HPDE6-E6E7 (cell line): ENCODE data around the gene ELK4.

Source experiments
- DNase-seq: peaks from one replicate; pipeline ENCODE4 v3.0.0; 2011; ENCODE audit warnings: missing footprints; ENCODE audit errors: extremely low spot score

Gene ELK4, protein sequence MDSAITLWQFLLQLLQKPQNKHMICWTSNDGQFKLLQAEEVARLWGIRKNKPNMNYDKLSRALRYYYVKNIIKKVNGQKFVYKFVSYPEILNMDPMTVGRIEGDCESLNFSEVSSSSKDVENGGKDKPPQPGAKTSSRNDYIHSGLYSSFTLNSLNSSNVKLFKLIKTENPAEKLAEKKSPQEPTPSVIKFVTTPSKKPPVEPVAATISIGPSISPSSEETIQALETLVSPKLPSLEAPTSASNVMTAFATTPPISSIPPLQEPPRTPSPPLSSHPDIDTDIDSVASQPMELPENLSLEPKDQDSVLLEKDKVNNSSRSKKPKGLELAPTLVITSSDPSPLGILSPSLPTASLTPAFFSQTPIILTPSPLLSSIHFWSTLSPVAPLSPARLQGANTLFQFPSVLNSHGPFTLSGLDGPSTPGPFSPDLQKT

DNA sequence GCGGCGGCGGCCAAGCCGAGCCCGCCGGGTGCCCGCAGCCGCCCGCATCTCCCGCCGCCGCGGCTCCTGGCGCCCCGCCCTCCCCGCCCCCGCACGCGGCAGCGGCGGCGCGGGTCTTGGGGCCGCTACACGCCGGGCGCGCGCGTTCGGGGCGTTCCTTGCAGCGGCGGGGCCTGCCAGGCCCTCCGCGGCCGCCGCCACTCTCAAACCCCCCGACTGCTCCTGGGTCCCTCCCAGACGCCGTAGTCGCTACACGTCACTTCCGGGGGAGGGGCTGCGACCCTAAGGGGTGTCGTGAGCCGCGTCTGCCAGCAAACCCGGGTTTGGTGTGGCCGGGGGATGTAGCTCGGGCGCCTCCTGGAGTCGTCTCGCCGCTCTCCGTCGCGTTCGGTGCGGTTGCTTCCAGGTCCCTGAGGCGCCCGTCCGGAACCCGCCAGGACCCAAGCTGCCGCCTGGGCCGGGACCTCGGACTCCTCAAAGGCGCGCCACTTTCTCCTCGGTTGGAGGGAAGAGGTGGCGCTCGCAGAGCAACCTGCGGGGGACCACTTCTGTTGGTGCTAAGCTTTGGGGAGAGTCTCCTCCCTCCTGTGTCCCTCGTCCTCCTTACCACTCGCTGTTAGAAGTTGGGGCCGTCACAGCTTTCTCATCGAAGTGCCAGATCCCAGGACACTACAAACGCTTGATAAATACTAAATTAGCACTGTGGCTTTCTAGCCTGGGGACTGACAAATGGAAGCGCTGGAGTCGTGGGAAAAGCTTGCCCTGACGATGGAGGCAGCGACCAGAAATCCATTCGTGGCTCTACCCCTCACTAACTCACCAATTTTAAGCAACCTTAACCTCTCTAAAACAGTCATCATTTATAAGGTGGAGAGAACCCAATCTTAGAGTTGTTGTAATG, at the start of gene ELK4:
Gene ELK4 (minus strand): TSS at position 244 of the 901 bp plus-strand sequence. CDS start 8,129 bp downstream, outside the sequence.
- peak; percentile 90 for DNase-seq

DNA sequence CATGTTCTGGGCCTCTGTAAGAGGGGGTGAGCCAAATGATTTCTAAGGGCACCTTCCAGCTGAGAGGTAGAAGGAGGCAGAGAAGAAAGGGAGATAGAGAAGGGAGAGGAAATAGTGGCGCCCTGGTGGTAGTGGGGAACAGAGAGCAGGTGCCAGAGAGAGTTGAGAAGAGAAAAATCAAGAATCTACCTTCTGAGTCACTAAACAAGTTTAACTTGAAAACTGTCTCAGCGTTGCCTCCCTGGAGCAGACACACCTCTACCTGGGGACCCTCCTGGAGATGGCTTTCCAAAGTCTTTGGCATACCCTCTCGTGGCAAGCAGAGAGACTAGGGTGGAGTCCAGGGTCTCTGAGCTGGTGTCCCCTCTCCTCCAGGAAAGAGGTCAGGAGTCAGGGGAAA, 49.6 kb upstream of the ELK4 start:
- no peak for DNase-seq

DNA sequence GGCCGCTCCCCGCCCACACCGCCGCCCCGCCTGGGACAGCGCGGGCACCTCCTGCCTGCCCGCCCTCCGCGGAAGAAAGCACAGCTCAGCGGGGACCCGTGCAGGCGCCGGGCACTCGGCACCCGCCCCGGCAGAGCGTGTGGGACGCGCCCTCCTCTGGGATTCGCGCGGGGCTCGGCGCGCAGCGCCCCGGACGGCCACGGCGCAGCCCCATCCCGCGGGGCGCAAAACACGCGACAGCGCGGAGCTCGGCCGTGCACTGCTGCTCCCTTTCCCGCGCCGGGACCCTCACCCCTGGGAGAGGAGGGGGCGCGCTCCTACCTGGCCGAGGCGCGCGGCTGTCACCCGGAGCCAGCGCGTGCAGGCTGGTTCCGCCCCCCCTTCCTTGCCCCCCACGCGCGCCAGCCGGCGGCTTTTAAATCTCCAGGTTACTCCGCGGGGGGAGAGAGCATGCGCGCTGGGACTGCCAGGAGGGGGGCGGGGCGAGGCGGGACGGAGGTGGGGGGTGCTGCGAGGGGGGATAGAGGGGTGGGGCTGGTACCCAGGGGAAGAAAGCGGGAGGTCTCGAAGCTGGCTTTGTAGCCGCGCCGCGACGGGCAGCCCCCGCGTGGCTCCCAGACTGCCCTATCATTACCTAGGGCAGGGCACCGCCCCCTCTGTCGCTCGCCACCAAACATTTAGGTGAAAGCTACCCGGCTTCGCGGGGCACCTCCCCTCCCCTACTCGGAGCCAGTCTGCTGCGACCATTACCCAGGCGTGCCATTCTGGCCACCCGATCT, 48.5 kb upstream of the ELK4 start, which contains the start of gene SLC45A3:
Gene SLC45A3 (minus strand): TSS at position 437 of the 779 bp plus-strand sequence. CDS start 15,853 bp downstream, outside the sequence.
- no peak for DNase-seq

DNA sequence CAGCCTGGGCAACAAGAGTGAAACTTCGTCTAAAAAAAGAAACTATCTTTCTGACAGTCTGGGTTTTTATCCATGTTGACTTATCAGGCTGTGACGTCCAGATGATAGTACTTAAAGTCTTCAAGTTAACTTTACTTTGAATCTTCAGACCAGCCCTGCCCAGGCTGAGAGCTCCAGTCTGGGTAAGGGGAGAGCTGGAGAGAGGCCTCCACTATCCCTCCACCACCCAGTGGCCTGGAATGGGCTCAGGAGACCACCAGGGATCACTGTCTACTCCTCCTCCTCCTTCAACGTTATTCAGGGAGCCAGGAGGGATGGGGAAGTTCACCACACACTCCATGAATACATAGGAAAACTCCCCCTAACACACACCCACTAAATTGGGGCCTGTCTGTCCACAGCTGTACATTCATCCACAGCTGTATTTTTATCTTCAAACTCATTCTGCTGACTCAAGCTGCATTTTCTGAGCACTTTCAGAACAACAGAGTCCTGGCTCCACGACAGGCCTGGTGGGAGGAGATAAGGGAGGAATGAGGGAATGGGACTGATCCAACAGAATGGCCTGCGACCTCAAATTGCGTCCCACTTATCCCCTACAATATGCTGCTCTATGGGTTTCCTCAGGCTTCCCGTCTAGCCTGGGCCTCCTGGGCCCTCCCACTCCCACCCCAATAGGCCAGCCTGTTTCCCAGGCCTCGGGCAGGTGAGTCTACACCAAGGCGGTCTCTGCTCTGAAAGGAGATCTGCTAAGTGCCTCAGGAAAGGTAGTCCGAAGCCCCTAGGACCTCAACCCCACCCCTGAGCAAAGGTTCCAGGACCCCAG, 46.7 kb upstream of the ELK4 start:
- DNase-seq, result no peak

GRCh38 chr1:205677167-205677566, 45.4 kb upstream of the ELK4 start:
- DNase-seq, result no peak

DNA sequence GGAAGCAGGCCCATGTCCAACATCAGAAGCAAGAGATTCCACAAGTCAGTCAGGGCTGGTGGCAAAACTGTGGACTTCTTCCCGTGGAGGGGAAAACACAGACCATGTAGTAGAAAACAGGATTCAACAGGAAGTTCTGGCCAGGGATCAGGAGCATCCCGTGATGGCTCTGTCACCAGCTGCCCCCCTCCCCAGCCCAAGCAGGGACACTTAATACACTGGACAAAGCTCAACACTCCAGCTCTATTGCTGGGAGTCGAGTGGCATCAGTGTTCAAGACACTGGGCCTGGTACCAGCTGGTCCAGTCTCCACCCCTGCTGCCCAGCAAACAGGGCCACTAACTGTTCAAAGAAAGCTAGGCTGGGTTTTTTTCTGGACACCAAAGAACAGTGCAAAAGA, 44.8 kb upstream of the ELK4 start:
- DNase-seq, result no peak

GRCh38 chr1:205676002-205676401, 44.2 kb upstream of the ELK4 start:
- no peak for DNase-seq

- no peak for DNase-seq
Measured at GRCh38 chr1:205675247-205675646, 43.4 kb upstream of the ELK4 start.

DNA sequence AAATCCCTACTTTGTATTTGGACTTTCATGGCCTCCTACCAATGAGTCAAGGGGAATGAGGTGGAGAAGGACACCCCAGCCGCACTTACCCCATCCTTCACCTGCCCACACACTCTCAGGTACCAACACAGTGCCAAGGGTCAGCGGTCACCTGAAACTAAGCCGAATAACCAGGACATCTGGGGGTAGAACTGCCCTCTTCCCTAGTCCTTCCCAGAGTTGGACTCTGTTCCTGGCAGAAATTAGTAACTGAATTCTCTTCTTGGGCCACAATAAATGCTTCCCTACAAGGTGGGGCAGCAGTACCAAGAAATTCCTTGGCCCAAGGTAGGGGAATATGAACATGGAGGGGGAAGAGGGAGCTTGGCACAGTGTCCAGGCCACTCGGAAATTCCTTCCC, 41.2 kb upstream of the ELK4 start:
- DNase-seq, result no peak

DNA sequence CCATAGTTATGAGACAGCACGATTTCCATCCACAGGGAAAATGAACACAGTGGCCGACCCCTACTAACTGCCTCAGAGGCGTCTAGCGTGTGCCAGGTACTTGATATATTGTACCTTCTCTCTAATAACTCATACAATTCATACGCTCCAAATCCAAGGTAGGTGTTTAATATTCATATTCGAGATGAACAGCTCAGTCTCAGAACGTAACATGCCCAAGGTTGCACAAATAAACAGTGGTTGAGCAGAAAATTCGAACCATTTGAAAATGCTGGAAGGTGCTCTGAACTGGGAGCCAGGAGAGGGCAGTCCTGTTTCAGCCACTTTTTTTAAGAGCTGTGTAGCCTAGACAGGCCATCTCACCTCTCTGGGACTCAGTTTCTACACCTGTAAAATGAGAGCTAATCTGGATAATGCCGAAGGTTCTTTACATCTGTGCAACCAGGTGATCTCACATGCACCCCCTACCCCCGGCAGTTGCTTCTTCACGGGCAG, 40.6 kb upstream of the ELK4 start:
- no peak for DNase-seq

DNA sequence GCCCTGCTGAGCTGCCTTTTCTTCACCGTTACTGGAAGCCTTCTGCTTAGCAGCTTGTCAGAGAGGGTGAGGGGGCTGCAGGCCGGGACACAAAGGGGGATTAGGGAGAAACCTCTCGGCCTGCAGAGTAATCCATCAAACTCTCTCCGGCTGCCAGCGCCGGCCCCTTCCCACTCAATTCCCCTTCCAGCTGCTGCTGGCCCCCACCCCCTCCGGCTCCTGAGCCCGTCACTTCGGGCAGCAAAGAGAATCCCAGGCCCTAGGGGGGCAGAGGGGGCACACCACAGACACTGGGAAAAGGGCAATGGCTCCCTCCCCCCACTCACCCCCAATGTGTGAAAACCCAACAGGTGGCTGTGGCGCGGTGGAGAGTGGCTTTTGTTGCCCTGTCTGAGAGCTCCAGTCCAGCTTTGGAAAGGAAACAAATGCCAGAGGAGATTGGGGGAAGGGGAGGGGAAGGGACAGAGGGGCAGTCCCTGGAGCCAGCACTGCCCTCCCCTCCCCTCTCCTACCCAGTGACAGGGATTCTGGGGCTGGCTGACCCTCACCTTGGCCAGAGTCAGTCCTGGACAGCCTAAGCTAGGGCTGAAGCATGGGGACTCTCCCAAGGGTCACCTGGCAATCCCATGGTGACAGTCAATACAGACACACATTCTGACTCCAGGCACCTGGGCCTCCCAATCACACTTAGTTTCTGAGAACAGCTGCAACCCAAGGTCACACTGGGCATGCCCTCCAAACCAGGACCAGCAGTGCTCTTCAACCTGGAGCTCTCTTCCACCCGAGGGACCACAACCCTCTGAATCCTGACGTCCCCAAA, 39.0 kb upstream of the ELK4 start:
- DNase-seq, result no peak

- DNase-seq, result no peak
Measured at GRCh38 chr1:205670150-205670446, 38.3 kb upstream of the ELK4 start.

DNA sequence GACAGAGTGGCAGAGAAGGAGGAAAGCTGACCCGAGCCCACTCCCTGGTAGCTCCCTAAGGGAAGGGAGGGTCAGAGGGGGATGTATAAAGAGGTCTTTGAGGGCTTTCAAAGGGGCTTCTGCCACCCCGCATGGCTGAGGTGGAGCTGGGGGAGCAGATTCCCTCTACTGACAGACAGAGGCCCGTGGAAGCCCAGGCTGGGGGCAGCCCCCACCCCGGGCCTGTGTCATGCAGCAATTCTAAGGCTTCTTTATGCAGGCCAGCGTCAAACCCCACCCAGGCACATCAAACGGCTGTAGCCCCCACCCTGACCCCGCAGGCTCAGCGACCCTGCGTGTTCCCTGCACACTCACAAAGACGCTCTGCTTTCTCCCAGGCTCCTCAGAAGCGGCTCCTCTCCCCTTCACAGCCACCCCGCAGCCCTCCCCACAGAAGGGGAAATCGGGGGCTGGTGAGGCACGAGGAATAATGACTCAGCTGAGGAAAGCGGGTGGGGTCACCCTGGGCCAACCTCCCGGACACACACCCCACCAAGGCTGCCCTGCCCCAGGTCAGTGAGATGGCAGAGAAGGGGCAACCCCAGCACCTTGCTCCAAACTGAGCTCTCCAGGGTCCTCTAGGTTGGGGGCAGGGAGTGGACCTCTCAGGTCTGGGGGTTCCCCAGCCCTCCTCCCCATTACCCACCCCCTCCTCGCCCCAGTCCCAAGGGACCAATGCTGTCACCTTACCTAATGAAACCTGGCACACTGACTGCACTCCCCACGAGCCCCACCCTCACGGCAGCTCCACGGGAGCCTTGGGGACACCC, 37.7 kb upstream of the ELK4 start:
- no peak for DNase-seq

- no peak for DNase-seq
Measured at GRCh38 chr1:205668951-205669340, 37.1 kb upstream of the ELK4 start.

- no peak for DNase-seq
Measured at GRCh38 chr1:205667909-205668643, 36.3 kb upstream of the ELK4 start.

- DNase-seq, result no peak
Measured at GRCh38 chr1:205666372-205667166, 34.8 kb upstream of the ELK4 start.

DNA sequence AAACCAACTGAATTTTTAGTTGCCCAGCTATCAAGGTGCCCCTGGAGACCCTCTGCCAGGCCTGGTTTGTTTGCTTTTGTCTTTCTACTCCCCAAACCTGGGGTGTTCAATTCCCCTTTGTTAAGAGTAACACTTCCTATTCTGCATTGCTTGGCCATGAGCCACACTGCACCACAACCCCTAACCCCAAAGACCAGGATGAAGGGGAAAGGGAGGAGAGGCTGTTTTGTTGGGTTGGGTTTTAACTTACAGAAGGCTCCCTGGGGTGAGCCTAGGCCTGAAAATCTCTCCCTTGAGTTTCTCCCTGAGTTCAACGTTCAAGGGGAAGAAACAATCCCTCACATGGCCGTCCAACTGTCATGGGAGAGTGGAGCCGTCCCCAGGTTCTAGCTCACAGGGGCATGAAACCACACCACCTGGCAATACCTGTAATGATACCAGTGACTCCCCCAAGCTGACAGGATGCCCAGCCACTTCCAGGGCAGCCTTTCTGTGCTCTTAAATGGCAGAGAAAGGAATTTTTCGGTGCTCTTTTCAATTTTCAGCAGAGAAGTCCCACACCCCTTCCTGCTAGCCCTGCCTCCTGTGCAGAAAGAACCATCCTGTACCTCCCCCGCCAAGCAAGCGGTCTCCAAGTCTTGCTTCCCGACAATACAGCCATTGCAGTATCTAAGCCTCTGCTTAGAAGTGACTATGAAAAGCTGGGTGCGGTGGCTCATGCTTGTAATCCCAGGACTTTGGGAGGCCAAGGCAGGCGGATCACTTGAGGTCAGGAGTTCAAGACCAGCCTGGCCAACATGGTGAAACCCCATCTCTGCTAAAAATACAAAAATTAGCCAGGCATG, 33.6 kb upstream of the ELK4 start:
- no peak for DNase-seq
